GM18508 (cell line): ENCODE results near the gene ERN2.

Experiments used
- ATAC-seq: cut with Tn5 transposase; IDR thresholded peaks from one replicate; pipeline ENCODE4 v1.9.1; 2021; ENCODE audit warnings: moderate number of reproducible peaks; ENCODE audit not compliant: insufficient read depth, unreplicated experiment

Gene ERN2

GRCh38 chr16:23650674-23651416 is 62.2 kb downstream of the ERN2 start:
- ATAC-seq = no peak

GRCh38 chr16:23642246-23642774 is 70.7 kb downstream of the ERN2 start:
- no peak for ATAC-seq

DNA sequence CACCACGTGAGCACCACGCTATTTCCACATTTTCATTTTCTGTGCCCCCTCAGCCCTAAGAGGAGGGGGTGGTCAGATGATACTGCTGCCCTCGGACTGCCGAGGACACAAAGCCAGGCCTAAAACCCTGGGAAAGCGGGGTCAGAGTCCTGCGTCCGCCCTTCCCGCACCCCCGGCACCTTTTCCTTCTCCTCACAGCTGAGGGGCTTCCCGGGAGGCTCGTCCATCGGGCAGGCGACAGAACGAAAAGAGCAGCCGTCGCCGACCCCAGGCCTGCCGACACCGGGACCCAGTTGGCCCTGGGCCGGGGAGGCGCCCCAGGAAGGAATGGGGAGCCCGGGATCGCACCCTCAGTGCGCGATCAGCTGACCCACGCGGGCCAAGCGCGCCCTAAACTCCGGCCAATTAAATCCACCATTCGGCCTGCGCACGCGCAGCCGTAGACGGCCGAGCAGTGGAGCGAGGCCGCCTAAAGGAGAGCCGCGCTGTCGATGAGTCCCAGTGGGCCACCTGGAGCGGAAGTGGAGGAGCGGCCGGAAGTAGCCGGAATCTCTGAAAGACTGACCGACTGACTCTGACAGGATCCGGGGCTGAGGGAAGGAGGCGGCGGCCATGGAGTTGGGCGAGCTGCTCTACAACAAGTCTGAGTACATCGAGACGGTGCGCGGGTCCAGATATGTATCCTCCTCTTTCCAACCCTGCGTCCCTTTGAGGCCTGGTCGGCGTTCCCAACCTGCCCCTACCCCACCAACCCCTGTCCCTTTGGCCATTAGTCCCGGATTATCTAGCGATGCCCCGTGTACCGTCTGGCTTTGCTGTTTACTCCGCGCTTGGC is 71.9 kb downstream of the ERN2 start, which contains the start of the genes DCTN5 and PALB2:
DCTN5 (plus strand) TSS at position 536 of the 835 bp plus-strand sequence; CDS start at position 613, 77 bp downstream.
PALB2 (minus strand) TSS at position 380 of the 835 bp plus-strand sequence; CDS start at position 227, 153 bp downstream.
- ATAC-seq = peak; percentile 85

GRCh38 chr16:23640615-23640930 is 72.4 kb downstream of the ERN2 start:
- no peak for ATAC-seq
